HG02678 (cell line): ENCODE data around the gene SUMO4.

ENCODE experiments used
- ATAC-seq: cut with Tn5 transposase; IDR thresholded peaks from one replicate; pipeline ENCODE4 v1.9.1; 2021; ENCODE audit warnings: mild to moderate bottlenecking, moderate library complexity; ENCODE audit not compliant: unreplicated experiment

The SUMO4 gene

DNA sequence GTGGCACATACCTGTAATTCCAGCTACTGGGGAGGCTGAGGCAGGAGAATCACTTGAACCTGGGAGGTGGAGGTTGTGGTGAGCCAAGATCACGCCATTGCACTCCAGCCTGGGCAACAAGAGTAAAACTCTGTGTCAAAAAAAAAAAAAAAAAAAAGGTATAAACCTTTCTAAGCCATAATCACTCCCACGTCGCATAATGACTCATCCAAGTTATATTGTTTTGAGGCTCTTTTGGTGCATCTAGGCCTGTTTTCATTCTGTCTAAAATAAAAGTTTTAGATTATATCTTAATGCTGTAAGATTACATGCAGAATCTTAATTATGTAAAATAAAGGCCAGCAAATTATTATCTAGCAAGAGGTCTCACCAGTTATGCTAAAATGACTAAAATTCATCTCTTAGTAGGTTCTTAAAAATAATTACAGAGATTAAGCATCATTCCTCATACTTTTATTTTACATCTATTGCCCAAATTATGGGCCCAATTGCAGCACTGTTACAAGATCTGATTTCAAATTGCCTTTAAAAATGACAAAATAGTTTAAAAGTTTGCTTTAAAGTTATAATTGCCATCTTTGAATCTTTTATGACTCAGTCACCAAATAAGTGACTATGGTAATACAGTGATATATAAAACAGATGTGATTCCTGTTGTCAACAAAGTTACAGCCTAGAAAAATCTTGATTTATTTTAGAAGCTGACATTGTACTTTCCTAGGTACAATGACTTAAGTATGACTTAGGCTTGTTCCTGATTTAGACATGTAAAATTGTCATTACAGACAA, 10.4 kb upstream of the SUMO4 start:
- ATAC-seq, result no peak

DNA sequence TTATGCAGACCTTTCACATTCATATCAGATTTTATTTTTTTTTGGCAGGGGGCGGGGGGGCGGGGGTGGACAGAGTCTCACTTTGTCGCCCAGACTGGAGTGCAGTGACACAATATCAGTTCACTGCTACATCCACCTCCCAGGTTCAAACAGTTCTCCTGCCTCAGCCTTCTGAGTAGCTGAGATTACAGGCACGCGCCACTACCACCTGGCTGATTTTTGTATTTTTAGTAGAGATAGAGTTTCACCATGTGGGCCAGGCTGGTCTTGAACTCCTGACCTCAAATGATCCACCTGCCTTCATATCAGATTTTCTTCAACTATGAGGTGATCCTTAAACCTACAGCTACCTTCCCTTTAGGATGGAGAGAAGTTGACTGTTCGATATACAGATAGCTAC, 8.0 kb upstream of the SUMO4 start:
- ATAC-seq, result no peak

DNA sequence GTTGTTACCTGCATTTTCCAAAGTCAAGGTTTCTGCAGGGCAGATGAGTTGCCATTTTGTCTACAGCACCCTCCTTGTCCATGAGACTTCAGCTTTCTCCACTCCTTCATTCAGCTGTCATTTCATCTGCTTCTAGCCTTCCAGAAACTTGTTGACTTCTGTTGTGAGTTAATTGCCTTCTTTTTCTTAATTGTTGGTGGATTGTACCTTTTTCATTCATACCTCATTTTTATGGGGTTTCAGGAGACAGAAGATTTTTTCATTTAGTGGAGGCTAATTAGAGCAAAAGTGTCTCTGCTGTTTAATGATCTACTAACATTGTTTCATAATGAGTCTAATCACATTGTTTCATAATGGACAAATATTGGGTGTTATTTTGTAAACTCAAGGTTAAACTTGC, 7.5 kb upstream of the SUMO4 start:
- no peak for ATAC-seq

DNA sequence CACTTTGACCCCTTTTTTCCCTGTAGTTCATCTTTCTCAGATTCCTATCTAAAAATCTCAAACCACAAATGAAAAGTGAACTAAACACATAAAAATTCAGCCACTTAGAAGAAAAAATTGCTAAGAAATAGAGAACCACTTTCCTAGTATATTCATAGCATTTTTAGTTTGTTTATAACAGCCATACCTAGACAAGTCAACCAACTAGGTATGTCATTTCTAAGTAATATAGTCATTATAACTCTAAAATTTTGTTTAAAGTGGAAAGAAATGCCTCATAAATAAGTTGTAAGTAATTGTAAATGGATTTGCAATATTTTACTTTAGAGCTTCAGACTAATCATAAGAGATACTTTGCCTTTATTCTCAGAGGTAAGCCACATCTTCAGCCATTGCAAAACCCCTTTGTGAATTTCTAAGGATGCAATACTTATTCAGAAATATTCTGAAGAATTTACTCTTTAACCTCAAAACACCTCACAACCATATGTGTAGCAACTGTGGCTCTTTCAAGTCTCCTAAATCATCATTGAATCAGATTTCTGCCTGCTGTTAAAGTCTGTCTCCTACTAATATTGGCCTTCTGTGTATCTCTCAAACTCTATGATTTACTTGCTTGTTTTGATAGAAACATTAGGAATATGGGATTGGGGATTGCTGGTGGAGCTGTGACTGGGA, 6.9 kb upstream of the SUMO4 start:
- no peak for ATAC-seq

DNA sequence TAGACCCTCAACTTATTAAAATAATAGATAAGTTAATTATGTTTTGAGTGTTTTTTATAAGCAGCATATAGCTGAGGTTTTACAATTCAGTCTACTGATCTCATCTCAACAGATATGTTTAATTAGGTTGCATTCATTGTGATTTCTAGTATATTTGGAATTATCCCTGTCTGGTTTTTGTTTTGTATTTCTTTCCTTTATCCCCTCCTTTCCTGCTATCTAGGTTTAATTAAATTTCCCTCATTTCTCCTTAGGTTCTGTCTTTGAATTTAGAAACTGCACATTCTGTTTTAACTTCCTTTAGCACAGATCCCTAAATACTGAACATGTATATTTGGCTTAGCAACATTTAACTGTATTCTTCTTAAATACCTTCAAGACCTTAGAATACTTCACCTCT, 4.9 kb upstream of the SUMO4 start:
- no peak for ATAC-seq

DNA sequence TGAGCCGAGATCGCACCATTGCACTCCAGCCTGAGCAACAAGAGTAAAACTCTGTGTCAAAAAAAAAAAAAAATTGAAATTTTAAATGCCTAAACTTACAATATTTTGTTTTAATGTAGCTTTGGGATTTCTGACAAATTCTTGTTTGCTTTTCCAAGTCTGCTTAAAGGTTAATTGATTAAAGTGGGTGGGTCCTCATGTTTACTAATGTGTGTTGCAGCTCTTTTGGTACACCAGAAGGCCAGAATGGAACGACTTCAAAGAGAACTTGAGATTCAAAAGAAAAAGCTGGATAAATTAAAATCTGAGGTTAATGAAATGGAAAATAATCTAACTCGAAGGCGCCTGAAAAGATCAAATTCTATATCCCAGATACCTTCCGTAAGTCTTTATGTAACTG, 2.7 kb upstream of the SUMO4 start:
- ATAC-seq, result no peak

DNA sequence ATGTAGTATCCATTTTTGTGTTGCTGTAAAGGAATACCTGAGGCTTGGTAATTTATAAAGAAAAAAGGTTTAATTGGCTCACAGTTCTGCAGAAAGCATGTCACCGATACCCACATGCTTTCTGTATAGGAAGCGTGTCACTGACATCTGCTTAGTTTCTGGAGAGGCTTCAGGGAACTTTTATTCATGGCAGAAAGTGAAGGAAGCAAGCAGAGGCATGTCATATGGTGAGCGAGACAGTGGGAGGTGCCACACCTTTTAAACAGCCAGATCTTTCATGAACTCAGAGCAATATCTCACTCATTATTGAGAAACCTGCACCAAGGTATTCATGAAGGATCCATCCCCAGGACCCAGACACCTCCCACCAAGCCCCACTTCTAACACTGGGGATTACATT, 3.5 kb downstream of the SUMO4 start:
- no peak for ATAC-seq

DNA sequence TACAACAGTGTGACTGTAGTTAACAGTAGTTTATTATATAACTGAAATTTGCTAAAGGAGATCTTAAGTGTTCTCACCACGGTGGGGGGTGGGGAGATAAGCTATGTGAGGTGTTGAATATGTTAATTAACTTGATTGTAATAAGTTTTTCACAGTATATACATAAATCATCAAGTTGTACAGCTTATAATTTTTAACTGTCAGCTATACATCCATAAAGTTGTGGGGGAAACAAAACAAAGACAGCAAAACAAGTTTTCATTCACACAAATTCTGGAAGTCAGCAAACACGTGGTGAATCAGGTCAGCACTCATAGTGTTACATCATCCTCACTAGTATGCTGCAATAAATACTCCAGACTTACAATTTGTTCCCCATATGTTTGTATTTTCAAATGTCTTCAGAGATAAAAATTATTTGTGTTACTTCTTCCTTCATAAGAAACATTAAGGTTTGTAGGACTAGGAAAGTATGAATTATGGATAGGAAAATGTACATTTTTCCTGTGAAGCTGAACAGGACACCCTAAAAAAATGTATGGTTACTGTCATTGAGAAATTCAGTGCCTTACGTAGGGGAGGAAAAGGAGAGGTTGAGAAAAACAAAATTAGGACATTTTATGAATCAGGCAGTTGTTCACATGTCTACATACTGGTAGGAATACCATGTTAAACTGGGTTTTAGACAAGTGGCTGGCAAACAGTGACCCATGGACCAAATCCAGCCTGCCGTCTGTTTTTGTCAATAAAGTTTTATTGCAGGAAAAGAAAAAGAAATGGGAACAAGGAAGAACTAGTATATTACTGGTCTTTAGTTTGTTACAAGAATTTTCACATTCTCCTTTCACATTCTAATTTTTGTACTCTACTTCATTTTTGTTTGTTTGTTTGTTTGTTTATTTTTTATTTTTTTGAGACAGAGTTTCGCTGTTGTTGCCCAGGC, 6.0 kb downstream of the SUMO4 start:
- ATAC-seq, result no peak

DNA sequence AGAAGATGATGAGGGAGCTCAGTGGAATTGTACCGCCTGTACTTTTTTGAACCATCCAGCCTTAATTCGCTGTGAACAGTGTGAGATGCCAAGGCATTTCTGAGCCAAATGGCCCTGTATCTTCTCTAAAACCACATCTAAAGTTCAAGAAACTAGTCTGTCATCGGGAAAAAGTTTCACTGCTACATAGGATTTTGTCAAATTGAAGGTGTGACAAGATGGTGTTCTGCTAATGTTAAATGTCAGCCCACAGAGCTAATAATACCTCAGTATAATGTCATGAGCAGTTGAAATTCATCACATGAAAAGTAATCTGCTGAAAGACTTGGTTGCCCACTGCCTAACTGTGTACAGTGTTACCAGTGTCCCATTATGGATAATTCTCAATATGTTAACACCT, 9.6 kb downstream of the SUMO4 start:
- ATAC-seq, result no peak

DNA sequence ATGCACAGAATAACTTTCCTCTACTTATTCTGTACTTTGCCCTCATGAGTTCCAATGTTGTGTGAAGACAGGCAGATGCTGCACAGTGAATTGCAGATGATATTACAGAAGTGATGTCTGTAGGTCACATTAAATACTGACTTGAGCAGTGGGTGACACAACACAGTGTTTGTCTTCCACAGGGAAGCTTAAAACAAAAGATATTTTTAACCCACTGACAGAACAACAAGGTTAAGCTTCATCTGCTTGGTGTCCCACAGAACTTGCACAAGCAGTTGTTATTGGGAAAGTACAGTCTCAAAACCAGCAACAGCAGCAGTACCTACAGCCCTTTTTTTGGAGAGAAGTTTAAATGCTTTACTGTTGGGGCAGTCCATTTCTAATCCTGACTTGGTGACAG, 10.5 kb downstream of the SUMO4 start:
- ATAC-seq, result no peak

DNA sequence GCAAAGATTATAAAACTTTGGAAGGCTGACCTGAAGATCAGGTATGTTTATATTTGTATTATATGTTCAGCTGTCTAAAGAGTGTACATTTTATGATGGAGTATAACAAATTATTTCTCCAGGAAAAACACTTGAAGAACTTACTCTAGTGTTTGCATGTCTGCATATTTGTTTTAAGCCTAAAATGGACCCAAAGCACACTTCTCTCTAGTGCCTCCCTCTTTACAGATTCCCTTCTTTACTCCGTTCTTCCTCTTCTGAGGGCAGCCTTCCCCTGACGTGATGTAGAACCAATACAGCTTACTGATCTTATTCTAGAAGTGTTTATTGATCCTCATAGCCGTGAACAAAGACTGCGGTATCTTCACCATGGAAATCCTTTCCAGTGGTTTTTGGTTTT, 13.9 kb downstream of the SUMO4 start:
- no peak for ATAC-seq

DNA sequence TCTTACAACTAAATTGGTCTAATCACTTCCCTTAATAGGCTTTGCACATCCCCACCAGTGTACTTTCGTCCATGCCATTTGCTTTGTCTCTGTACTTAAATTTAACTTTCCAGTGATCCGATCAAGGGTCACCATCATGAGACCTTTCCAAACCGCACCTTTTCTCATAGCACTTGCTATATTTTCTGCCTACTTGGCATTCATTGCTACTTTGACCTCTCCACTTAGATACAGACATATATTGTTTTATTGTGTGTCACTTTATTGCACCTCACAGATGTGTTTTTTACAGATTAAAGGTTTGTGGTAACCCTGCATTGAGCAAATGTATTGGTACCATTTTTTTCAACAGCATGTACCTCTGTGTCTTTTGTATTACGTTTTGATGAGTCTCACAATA, 14.8 kb downstream of the SUMO4 start:
- no peak for ATAC-seq

DNA sequence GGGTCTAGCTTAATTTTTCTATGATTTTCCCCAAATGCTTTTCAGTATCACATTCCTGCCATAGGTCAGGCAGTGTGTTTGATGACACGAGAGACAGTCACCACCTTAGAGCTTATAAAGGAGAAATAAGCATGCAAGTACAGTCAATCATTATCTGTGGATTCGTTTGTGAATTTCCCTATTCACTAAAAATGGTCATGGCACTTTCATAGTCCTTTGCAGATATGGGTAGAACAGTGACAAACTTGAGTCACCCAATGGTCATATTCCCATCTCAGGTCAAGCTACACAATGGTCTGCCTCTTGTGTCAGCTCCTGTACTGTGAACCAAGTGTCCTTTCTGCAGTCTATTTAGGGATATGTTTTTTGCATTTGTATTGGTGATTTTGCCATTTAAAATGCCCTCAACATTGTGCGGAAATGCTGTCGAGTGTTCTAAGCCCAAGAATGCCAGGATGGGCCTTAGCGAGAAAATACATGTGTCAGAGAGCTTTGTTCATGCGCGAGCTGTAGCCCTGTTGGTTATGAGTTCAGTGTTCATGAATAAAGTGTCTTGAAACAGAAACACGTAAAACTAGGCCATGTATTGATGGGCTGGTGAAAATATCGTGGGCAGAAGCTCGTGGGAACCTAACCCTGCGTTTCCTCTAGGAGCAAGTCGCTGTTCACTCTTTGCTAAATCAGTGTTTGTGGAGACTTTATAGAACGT, 19.8 kb downstream of the SUMO4 start:
- ATAC-seq, result peak; percentile 51

DNA sequence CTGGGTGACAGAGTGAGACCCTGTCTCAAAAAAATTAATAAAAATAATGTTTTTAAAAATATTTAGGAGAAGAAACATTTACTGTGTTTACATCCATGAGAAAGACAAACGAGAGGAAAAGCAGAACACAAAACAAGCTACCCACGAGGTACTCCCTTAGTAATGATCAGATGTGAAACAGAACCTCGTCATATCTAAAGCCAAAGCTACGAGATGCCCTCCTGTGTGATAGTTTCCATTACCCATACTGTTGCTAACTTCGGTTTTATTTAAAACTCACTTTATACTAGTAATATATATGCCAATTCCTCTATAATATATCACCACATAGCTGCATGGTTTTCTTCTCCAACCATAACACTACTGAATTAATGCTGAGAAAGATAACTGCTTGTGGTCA, 21.1 kb downstream of the SUMO4 start:
- no peak for ATAC-seq

DNA sequence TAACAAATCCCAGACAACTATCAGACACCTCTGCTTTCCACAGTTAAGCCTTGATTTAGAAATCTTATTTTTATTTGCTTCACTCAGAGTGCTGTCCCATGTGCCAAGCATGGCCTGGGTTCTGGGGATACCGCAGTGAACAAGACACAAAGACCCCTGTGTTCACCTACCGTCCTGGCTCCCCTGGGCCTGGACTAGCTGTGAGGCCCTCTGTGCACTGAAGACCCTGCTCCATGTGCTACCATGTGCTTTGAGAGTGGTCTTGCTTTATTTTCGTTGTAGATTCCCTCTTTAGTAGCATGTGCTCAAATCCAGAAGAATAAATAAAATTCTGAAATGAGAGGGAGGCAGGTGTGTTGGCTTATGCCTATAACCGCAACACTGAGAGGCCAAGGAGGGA, 22.5 kb downstream of the SUMO4 start:
- ATAC-seq, result no peak

DNA sequence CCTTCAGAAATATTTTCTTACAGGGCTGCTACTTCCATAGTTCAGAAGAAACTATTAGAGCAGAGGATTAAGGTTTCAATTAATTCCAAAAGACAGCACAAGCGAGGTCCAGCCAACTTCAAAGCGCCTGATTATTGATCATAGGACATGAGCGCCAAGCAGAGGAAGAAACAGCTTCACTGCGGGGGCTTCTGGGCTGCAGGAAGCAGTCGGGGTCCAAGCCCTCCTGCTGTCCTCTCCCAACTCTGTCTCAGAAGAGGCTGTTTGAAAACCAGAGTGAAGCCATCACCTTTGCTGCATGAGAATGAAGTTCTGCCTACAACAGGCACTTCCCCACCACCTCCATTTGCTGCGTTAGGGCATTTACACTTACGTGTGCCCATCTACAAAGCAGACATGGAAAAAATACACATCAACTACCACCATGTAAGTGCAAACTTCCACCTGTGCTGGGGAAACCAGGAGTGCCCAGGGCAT, 23.9 kb downstream of the SUMO4 start:
- ATAC-seq, result no peak

DNA sequence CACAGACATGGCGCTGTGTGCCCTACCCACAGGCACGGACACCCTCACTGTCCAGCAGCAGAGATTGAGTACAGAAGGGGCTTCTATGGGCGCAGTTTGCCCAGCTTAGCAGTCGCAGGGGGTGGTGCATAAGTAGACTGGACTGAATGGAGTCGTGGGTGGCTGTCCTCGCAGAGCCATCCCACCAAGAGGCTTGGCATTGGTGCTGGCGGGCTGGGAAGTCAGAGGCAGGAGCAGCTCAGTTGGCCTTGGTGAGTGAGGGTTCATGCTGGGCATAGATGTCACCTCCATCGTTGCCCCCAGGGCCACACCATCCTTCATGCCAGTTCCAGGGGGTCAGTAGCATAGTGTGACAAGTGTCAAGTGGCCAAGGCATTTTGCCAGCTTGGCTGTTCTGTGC, 25.2 kb downstream of the SUMO4 start:
- no peak for ATAC-seq

DNA sequence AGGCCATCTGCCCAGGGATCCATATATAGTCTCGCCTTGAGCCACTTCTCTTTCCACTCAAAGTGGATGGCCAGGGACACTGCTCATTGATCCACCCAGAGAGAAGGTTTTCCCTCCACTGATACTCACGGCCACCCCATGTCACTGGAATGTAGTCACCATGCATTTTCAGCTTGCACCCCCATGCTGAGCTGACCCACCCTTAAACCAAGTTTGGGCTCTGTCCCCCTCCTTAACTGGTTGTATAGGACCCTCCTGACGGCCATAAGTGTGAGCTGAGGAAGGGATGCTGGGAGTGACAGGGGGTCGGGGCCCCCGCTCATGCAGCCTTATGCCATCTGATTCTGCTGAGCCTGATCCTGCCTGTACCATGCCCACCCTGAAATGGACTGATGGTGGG, 25.7 kb downstream of the SUMO4 start:
- ATAC-seq, result no peak

DNA sequence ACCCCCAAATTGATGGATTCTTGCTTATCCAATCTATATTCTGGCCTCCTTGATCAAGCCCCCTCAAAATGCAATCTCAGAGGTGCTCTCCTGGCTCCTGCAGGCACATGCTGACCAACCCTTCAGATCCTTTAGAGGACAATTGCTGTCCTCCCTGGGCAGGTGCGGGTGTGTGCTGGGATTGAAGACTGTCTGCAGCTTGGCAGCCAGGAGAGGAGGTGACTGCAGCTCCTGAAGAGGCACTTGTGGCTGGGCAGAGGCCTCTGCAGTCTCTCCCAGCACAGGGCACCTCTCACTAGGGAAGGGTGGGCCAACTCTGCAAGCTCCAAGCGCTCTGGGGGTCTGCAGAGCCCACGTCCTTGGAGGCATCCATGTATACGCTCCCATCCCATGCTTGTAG, 28.5 kb downstream of the SUMO4 start:
- no peak for ATAC-seq

DNA sequence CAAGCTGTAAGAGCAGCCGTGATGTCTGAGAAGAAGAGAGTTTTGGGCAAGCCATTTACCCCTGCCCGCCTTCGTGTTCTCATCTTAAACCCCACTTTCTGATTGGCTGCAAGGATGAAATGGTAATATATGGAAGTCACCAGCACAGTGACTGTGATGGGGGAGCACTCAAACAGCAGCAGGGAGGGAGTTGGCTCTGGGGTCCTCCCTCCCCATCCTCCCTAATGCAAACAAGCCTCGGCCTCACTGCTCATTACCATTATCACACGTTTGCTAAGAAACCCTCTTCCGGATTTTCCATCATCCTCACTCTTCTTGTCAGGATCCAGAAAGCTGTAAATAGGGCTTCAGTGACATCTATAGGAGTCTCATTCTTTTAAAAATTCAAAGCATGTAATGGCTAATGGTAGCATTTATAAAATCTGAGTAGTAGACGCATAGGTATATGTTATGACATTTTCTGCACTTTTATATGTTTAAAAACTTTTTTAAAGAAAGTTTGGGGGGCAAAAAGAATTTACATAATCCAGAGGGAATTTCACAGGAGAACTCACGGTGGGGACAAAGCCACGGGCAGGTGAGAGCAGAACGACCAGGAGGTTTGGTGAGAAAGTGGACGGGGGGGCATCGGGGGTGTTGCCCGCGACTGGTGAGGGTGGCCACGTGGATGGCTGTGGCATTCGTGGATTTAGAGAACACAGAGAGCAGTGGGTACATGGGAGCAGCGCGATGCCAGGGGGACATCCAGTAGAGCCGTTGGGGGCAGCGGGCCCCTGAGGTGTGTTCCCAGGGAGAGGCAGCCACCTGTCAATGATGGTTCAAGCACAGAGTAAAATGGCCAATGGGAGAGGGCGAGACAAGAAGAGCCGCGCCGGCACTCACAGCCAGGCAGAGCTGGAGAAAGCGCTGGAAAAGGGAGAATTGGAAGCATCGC, 29.6 kb downstream of the SUMO4 start:
- no peak for ATAC-seq
